Measurements from ENCODE around the gene PER2. TPM values are rescaled to one million over a fixed set of nuclear protein-coding genes. Genes with fewer than 3 reads are reported as not detected.
A peak's percentile ranks its signal among the peaks of the same experiment; 100 is the strongest.

Gene PER2
- total and polyA plus RNA-seq, 2 of the 13 experiments (the other 11 are each of a cell fraction or from before 2014, with no cell fraction given), result 5.1 to 9.4 TPM

GRCh38 chr2:238320246-238320647, 31.8 kb upstream of the PER2 start, which contains the start of gene TRAF3IP1 (continued):
- TF ChIP-seq ZNF318 (CRISPR knock-in tag; IDR thresholded peaks at IDR 0.05), result no peak
- TF ChIP-seq ZNF598 (CRISPR knock-in tag; IDR thresholded peaks at IDR 0.05; ENCODE audit: borderline replicate concordance), result no peak
- TF ChIP-seq AFF4 (CRISPR knock-in tag; IDR thresholded peaks at IDR 0.05), result no peak
- TF ChIP-seq ARNTL (CRISPR knock-in tag; IDR thresholded peaks at IDR 0.05), result peak; percentile 73; the same call in 1 of the 2 replicates
- TF ChIP-seq GATAD1 (CRISPR knock-in tag; IDR thresholded peaks at IDR 0.05), result peak; percentile 73
- no peak for TF ChIP-seq ZNF280B (CRISPR knock-in tag; IDR thresholded peaks at IDR 0.05; ENCODE audit: borderline replicate concordance)
- TF ChIP-seq ZBTB14 (CRISPR knock-in tag; IDR thresholded peaks at IDR 0.05), result peak; percentile 51; the same call in 1 of the 2 replicates
- no peak for TF ChIP-seq ATF6 (CRISPR knock-in tag; conservative IDR thresholded peaks at IDR 0.05)
- no peak; the same call in 1 of the 2 replicates for TF ChIP-seq ZNF44 (CRISPR knock-in tag; IDR thresholded peaks at IDR 0.05)
- TF ChIP-seq NR2F2 (IDR thresholded peaks at IDR 0.05; ENCODE audit: borderline replicate concordance, low read depth), result no peak
- no peak for TF ChIP-seq AGO2 (optimal IDR thresholded peaks at IDR 0.05; ENCODE audit: low read depth, low read length)
- peak; percentile 54; the same call in 1 of the 2 replicates for TF ChIP-seq ZSCAN31 (CRISPR knock-in tag; IDR thresholded peaks at IDR 0.05; ENCODE audit: low read depth)
